Upper lobe of left lung (tissue), 4 donors: ENCODE data around the gene R3HDM1.

ENCODE experiments used
- EP300 ChIP-seq, 4 donors: sonication (generic); formaldehyde crosslinking; IDR thresholded peaks; one replicate each; pipeline ENCODE4 v1.5.1; 2017; ENCODE audit warnings: antibody characterized with exemption in 4 of 4, control low read depth in 2 of 4
- POLR2A ChIP-seq, 4 donors: fragments of 450-650 bp; IDR thresholded peaks; one replicate each; pipeline ENCODE4 v1.5.1; 2016 to 2017; ENCODE audit warnings: antibody characterized with exemption in 4 of 4, mild to moderate bottlenecking in 2 of 4
- POLR2AphosphoS5 ChIP-seq, 2 donors: sonication (generic); formaldehyde crosslinking; IDR thresholded peaks; one replicate each; pipeline ENCODE4 v1.5.1; 2017; ENCODE audit warnings: antibody characterized with exemption in 2 of 2
- TF ChIP-seq, protein P1 (sequence below), 6 experiments: fragments of 450-650 bp in 4 of 6; fragments of 200-600 bp in 2 of 6; sonication (generic) in 2 of 6; IDR thresholded peaks; one replicate each; pipeline ENCODE4 v1.5.1; 2016 to 2019; ENCODE audit warnings: antibody characterized with exemption in 6 of 6

GRCh38 chr2:135563793-135564192, 32.5 kb downstream of the R3HDM1 start:
- TF ChIP-seq, protein P1, sequence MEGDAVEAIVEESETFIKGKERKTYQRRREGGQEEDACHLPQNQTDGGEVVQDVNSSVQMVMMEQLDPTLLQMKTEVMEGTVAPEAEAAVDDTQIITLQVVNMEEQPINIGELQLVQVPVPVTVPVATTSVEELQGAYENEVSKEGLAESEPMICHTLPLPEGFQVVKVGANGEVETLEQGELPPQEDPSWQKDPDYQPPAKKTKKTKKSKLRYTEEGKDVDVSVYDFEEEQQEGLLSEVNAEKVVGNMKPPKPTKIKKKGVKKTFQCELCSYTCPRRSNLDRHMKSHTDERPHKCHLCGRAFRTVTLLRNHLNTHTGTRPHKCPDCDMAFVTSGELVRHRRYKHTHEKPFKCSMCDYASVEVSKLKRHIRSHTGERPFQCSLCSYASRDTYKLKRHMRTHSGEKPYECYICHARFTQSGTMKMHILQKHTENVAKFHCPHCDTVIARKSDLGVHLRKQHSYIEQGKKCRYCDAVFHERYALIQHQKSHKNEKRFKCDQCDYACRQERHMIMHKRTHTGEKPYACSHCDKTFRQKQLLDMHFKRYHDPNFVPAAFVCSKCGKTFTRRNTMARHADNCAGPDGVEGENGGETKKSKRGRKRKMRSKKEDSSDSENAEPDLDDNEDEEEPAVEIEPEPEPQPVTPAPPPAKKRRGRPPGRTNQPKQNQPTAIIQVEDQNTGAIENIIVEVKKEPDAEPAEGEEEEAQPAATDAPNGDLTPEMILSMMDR (IDR thresholded peaks at IDR 0.05), result no peak
- no peak for TF ChIP-seq POLR2A (IDR thresholded peaks at IDR 0.05)
- no peak for TF ChIP-seq EP300 (IDR thresholded peaks at IDR 0.05)
- no peak for TF ChIP-seq POLR2AphosphoS5 (IDR thresholded peaks at IDR 0.05)
